ENCODE data around the gene FAM168A.

The FAM168A gene

GRCh38 chr11:73414977-73415651, 182.8 kb downstream of the FAM168A start:
- Mint-ChIP-seq H3K9me3 (no peaks in the 10 kb centered on the region), H3K4me3 (no peak overlapping the region), H3K27me3 (no peaks in the 10 kb centered on the region), H3K36me3 (ENCODE audit: low read depth) (peaks cover 8% of the 10 kb centered on the region), H3K27ac (no peak overlapping the region), H3K4me1 (peaks cover 2% of the 10 kb centered on the region)
- ATAC-seq (no peak), DNase-seq (no peak)

GRCh38 chr11:73413256-73413655, 184.7 kb downstream of the FAM168A start:
- Mint-ChIP-seq H3K27ac (no peak overlapping the region), H3K27me3 (no peaks in the 10 kb centered on the region), H3K4me1 (peaks cover 2% of the 10 kb centered on the region), H3K9me3 (no peaks in the 10 kb centered on the region), H3K4me3 (no peak overlapping the region), H3K36me3 (ENCODE audit: low read depth) (peaks cover 5% of the 10 kb centered on the region)
- no peak for ATAC-seq
- no peak for DNase-seq

GRCh38 chr11:73412308-73412707, 185.6 kb downstream of the FAM168A start:
- Mint-ChIP-seq H3K36me3 (ENCODE audit: low read depth) (no peaks in the 10 kb centered on the region), H3K4me3 (no peak overlapping the region), H3K4me1 (peaks cover 2% of the 10 kb centered on the region), H3K9me3 (no peaks in the 10 kb centered on the region), H3K27ac (no peak overlapping the region), H3K27me3 (no peaks in the 10 kb centered on the region)
- DNase-seq = no peak
- ATAC-seq = no peak

GRCh38 chr11:73411031-73411430, 186.9 kb downstream of the FAM168A start:
- H3K9me3 Mint-ChIP-seq = no peaks in the 10 kb centered on the region
- no peak for ATAC-seq
- no peak for DNase-seq
- no peaks in the 10 kb centered on the region for H3K27me3 Mint-ChIP-seq
- H3K4me3 Mint-ChIP-seq = no peak overlapping the region
- no peak overlapping the region for H3K27ac Mint-ChIP-seq
- no peaks in the 10 kb centered on the region for H3K36me3 Mint-ChIP-seq (ENCODE audit: low read depth)
- peaks cover 2% of the 10 kb centered on the region for H3K4me1 Mint-ChIP-seq

- H3K27ac Mint-ChIP-seq = no peak overlapping the region
- H3K4me1 Mint-ChIP-seq = peaks cover 2% of the 10 kb centered on the region
- H3K36me3 Mint-ChIP-seq (ENCODE audit: low read depth) = no peaks in the 10 kb centered on the region
- H3K27me3 Mint-ChIP-seq = no peaks in the 10 kb centered on the region
- no peaks in the 10 kb centered on the region for H3K9me3 Mint-ChIP-seq
- no peak for DNase-seq
- no peak for ATAC-seq
- no peak overlapping the region for H3K4me3 Mint-ChIP-seq
These were observed 187.3 kb downstream of the FAM168A start for GRCh38 chr11:73410627-73411026.

- ATAC-seq = no peak
- Mint-ChIP-seq H3K36me3 (ENCODE audit: low read depth) (no peaks in the 10 kb centered on the region), H3K27me3 (no peaks in the 10 kb centered on the region), H3K27ac (no peak overlapping the region), H3K4me3 (no peak overlapping the region), H3K4me1 (no peaks in the 10 kb centered on the region), H3K9me3 (no peaks in the 10 kb centered on the region)
- no peak for DNase-seq
These were observed 188.5 kb downstream of the FAM168A start for GRCh38 chr11:73409431-73409830.

GRCh38 chr11:73406619-73407018, 191.3 kb downstream of the FAM168A start:
- no peak for DNase-seq
- no peaks in the 10 kb centered on the region for H3K27me3 Mint-ChIP-seq
- H3K4me1 Mint-ChIP-seq = peaks cover 2% of the 10 kb centered on the region
- H3K4me3 Mint-ChIP-seq = no peak overlapping the region
- H3K9me3 Mint-ChIP-seq = no peaks in the 10 kb centered on the region
- no peaks in the 10 kb centered on the region for H3K36me3 Mint-ChIP-seq (ENCODE audit: low read depth)
- ATAC-seq = no peak
- peak overlapping the region; percentile 52 for H3K27ac Mint-ChIP-seq

- no peak for DNase-seq
- no peaks in the 10 kb centered on the region for H3K9me3 Mint-ChIP-seq
These were observed 191.8 kb downstream of the FAM168A start for GRCh38 chr11:73406131-73406530.

GRCh38 chr11:73405146-73405510, 192.8 kb downstream of the FAM168A start:
- no peak for DNase-seq
- Mint-ChIP-seq H3K36me3 (ENCODE audit: low read depth) (no peaks in the 10 kb centered on the region), H3K27ac (no peak overlapping the region), H3K9me3 (no peaks in the 10 kb centered on the region), H3K4me1 (peaks cover 2% of the 10 kb centered on the region), H3K4me3 (no peak overlapping the region), H3K27me3 (no peaks in the 10 kb centered on the region)
- ATAC-seq = no peak

More at GRCh38 chr11:73406131-73406530, 191.8 kb downstream of the FAM168A start:
- ATAC-seq = no peak
- no peak overlapping the region for H3K27ac Mint-ChIP-seq
- H3K4me3 Mint-ChIP-seq = no peak overlapping the region
- H3K4me1 Mint-ChIP-seq = peaks cover 2% of the 10 kb centered on the region
- no peaks in the 10 kb centered on the region for H3K36me3 Mint-ChIP-seq (ENCODE audit: low read depth)
- H3K27me3 Mint-ChIP-seq = no peaks in the 10 kb centered on the region

GRCh38 chr11:73404506-73405145, 193.3 kb downstream of the FAM168A start:
- no peaks in the 10 kb centered on the region for H3K36me3 Mint-ChIP-seq (ENCODE audit: low read depth)
- no peaks in the 10 kb centered on the region for H3K9me3 Mint-ChIP-seq
- H3K4me1 Mint-ChIP-seq = peaks cover 2% of the 10 kb centered on the region
- no peaks in the 10 kb centered on the region for H3K27me3 Mint-ChIP-seq
- no peak overlapping the region for H3K4me3 Mint-ChIP-seq
- no peak overlapping the region for H3K27ac Mint-ChIP-seq
- DNase-seq (no peak), ATAC-seq (no peak)

- Mint-ChIP-seq H3K4me3 (no peak overlapping the region), H3K4me1 (peaks cover 3% of the 10 kb centered on the region), H3K27ac (peak overlapping the region; percentile 12), H3K36me3 (ENCODE audit: low read depth) (no peaks in the 10 kb centered on the region), H3K9me3 (no peaks in the 10 kb centered on the region), H3K27me3 (no peaks in the 10 kb centered on the region)
- ATAC-seq (no peak), DNase-seq (no peak)
These were observed 193.9 kb downstream of the FAM168A start for GRCh38 chr11:73404048-73404447.

- Mint-ChIP-seq H3K4me1 (peaks cover 3% of the 10 kb centered on the region), H3K9me3 (no peaks in the 10 kb centered on the region), H3K36me3 (ENCODE audit: low read depth) (no peaks in the 10 kb centered on the region), H3K4me3 (no peak overlapping the region), H3K27me3 (no peaks in the 10 kb centered on the region), H3K27ac (no peak overlapping the region)
- ATAC-seq (no peak), DNase-seq (no peak)
These were observed 194.4 kb downstream of the FAM168A start for GRCh38 chr11:73403541-73403940.

- no peaks in the 10 kb centered on the region for H3K27me3 Mint-ChIP-seq
- peaks cover 3% of the 10 kb centered on the region for H3K4me1 Mint-ChIP-seq
- no peaks in the 10 kb centered on the region for H3K9me3 Mint-ChIP-seq
- no peak for DNase-seq
- ATAC-seq = peak; percentile 27
- no peak overlapping the region for H3K4me3 Mint-ChIP-seq
- H3K36me3 Mint-ChIP-seq (ENCODE audit: low read depth) = peaks cover 3% of the 10 kb centered on the region
- no peak overlapping the region for H3K27ac Mint-ChIP-seq
These were observed 195.1 kb downstream of the FAM168A start for GRCh38 chr11:73402834-73403185.

- Mint-ChIP-seq H3K27ac (no peak overlapping the region), H3K9me3 (no peaks in the 10 kb centered on the region), H3K36me3 (ENCODE audit: low read depth) (peaks cover 6% of the 10 kb centered on the region), H3K27me3 (no peaks in the 10 kb centered on the region), H3K4me3 (no peak overlapping the region), H3K4me1 (peaks cover 3% of the 10 kb centered on the region)
- no peak for ATAC-seq
- no peak for DNase-seq
These were observed 195.7 kb downstream of the FAM168A start for GRCh38 chr11:73401924-73402833.
